CD1c-positive myeloid dendritic cell (primary cell): ENCODE results near the gene NDUFS8.
A peak's percentile ranks its signal among the peaks of the same experiment; 100 is the strongest.

ENCODE experiments used
- DNase-seq: peaks from one replicate; pipeline ENCODE4 v3.0.0-alpha.2; 2016; ENCODE audit errors: extremely low spot score

Gene NDUFS8

DNA sequence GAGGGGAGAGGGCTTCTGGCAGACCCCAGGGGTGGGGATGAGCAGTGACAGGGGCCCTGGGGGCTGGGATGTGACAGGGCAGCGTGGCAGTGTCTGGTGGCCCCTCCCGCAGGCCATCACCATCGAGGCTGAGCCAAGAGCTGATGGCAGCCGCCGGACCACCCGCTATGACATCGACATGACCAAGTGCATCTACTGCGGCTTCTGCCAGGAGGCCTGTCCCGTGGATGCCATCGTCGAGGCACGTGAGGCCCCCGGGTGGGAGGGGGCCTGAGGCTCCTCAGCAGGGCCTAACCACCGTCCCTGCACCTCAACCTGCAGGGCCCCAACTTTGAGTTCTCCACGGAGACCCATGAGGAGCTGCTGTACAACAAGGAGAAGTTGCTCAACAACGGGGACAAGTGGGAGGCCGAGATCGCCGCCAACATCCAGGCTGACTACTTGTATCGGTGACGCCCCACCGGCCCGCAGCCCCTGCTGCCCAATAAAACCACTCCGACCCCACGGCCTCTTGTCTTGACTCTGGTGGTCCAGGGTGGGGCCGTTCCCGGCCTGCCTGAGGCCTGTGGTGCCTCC is 5.7 kb downstream of the NDUFS8 start:
- DNase-seq = peak; percentile 76

DNA sequence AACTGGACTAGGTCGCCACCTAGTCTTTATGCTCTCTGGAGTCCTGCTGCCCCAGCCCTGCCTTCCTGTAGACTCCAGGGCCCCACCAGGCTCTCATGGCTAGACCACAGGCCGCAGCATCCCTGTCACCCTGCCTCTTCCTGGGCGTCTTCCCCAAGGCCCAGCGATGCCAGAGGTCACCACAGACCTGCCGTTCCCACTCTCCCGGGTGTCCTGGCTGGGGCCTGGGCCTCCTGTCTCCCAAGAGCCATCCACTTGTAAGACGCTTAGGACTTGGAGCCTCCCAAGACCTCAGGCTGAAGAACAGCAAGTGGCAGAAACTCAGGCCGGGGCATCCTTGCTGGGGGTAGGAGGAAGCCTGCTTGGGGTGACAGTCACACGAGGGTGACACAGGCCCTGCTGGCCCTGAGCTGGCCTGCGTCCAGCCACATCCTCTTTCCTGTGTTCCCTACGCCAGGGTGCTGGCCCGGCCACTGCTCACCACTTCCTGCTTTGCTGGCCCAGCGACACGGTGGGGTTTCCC is 6.3 kb downstream of the NDUFS8 start:
- peak; percentile 92 for DNase-seq

- DNase-seq = peak; percentile 9
These were observed 7.1 kb downstream of the NDUFS8 start for GRCh38 chr11:68037411-68038225.

GRCh38 chr11:68038226-68038717 is 7.8 kb downstream of the NDUFS8 start:
- DNase-seq = no peak

- peak; percentile 88 for DNase-seq
These were observed 8.4 kb downstream of the NDUFS8 start, which contains the start of gene TCIRG1 for GRCh38 chr11:68038718-68039525. TCIRG1 (plus strand) TSS chr11:68039025; CDS start chr11:68041272, 2,247 bp downstream.

GRCh38 chr11:68039526-68040086 is 9.1 kb downstream of the NDUFS8 start:
- peak; percentile 8 for DNase-seq

DNA sequence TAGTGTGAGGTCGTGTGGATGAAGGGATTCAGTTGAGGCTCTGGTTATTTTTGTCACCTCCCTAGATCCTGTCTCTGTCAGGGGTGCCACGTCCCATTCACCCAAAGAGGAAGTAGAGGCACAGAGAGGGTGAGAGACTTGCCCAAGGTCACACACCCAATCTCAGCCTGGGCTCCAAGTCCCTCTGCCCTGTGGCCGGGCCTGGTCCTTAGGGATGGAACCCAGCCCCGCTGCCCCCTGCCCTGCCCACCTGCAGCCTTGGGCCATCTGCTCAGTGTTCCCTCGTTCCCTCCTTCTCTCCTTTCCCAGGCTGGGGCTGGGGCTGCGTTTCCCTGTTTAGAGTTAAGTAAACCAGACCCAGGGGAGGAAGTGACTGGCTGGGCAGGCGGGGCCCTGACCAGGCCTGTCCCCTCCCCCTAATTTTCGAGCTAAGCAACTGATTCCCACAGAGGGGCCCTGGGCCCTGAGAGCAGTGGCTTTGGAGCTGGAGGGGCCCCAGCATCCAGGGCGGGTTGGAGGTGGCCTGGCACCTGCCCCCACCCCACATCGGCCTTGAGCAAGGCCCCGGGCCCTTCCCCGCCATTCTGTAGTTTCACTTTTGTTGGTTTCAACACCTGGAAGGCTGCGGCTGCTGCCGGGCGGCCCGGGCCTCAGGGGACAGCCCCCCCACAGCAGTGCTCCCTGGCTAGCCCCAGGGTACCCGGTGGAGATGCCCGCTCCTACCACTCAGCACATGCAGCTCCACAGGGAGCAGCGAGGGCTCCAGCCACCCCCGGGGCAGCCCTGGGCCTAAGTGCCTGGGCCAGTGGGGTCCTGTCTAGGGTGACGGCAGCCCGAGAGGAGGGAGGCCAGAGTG is 9.8 kb downstream of the NDUFS8 start:
- peak; percentile 70 for DNase-seq

DNA sequence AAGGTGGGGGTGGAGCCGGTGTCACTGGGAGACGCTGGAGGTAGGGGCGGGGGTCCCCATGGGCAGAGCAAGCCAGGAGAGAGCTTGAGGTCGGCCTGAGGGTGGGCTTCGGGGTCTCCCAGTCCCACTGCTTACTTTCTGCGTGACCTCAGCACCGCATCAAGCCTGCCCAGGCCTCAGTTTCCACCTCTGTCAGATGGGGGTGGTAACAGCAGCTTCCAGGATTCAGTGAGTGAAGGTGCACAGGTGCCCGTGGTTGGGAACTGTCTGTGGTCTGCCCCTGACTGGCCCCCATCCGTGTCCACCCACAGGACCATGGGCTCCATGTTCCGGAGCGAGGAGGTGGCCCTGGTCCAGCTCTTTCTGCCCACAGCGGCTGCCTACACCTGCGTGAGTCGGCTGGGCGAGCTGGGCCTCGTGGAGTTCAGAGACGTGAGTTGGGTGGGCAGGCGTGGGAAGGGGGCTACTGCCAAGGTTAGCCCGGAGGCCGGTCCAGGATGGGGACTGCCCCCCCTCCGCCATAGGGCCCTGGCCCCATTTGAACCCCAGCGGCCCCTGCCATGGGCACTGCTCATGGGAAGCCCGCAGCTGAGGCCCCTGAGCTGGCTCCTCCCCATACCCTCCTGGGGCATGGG is 10.6 kb downstream of the NDUFS8 start:
- no peak for DNase-seq

GRCh38 chr11:68041617-68042218 is 11.2 kb downstream of the NDUFS8 start:
- no peak for DNase-seq

DNA sequence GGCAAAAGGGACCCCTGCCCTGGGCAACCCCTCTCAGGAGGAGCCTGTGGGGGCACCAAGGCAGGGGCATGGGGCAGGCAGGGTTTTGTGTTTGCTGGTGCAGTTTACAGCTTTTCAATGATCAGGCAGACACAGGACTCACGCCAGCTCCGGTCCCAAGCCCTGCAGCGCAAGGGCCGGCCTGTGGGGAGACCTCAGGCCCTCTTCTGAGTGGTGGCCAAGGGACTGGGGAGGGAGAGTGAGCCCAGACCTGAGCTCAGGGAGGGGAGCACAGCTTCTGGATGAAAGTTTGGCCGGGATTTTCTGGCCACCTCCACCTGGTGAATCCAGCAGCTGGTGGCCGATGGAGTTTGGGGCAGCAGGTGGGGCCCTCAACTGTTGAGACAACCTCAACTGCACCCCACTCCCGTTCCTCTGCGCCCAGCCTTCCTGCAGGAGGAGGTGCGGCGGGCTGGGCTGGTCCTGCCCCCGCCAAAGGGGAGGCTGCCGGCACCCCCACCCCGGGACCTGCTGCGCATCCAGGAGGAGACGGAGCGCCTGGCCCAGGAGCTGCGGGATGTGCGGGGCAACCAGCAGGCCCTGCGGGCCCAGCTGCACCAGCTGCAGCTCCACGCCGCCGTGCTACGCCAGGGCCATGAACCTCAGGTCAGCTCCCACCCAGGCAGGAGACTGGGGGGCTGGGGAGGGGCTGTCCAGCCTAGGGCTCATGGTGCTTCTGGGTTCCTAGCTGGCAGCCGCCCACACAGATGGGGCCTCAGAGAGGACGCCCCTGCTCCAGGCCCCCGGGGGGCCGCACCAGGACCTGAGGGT is 11.9 kb downstream of the NDUFS8 start:
- no peak for DNase-seq

DNA sequence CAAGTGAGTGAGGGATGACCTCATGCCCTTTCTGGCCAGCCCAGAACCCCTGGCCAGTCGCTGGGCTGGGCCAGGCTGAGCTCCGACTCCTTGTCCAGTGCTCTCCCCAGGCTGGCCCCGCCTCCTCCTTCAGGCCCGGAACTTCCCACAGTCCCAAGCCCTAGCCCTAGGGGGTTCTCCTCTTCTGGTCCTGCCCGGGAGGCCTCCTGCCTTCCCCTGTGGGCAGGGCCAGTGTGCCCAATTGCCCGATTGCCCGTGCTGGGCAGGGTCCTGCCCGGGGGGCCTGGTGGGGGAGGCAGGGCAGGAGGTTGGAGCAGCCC is 12.5 kb downstream of the NDUFS8 start:
- DNase-seq = no peak

- DNase-seq = peak; percentile 37
These were observed 13.1 kb downstream of the NDUFS8 start for GRCh38 chr11:68043349-68044144.

GRCh38 chr11:68044145-68044813 is 13.8 kb downstream of the NDUFS8 start:
- no peak for DNase-seq

GRCh38 chr11:68044898-68045351 is 14.4 kb downstream of the NDUFS8 start:
- DNase-seq = no peak

GRCh38 chr11:68047437-68048290 is 17.2 kb downstream of the NDUFS8 start:
- no peak for DNase-seq

DNA sequence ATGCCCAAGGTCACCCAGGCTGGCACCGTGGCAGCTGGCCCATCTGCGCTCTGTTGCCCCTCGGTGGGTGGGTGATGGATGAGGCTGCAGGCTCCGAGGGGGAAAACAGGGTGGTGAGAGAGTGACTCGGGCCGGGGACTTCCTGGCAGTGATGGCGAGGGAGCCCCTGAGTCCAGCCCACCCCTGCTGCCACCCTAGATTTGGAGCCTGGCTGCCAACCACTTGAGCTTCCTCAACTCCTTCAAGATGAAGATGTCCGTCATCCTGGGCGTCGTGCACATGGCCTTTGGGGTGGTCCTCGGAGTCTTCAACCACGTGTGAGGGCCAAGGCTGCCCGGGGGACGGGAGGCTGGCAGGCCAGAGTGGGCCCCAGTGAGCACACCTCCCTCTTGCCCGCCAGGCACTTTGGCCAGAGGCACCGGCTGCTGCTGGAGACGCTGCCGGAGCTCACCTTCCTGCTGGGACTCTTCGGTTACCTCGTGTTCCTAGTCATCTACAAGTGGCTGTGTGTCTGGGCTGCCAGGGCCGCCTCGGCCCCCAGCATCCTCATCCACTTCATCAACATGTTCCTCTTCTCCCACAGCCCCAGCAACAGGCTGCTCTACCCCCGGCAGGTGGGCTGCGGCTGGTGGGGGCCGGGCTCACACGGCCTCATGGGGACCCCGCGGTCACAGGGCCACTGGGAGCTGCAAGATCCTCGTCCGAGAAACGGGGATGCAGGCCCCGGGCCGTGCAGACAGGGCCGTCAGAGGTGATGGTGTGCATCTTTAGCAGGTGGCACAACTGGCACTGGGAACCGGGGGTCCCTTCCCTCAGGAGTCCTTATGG is 18.4 kb downstream of the NDUFS8 start:
- no peak for DNase-seq
